Measurements from ENCODE around the gene LCN1. TPM values are rescaled to one million over a fixed set of nuclear protein-coding genes. Genes with fewer than 3 reads are reported as not detected.

Gene LCN1
- total RNA-seq, 4 donors from 2014 or later: not detected

GRCh38 chr9:135573124-135573523 is 51.9 kb downstream of the LCN1 start:
- Histone ChIP-seq H3K4me1 (no peaks in the 10 kb centered on the region), H3K27me3 (peaks cover 0 to 28% (median 0%) of the 10 kb centered on the region in 4 donors), H3K9me3 (peaks cover 0 to 4% (median 0%) of the 10 kb centered on the region in 3 donors), H3K27ac (no peak overlapping the region), H3K4me3 (no peak overlapping the region), H3K36me3 (no peaks in the 10 kb centered on the region)
- intact Hi-C loops (cut with DNase I): no loop called here
- no peak for DNase-seq
- TF ChIP-seq, protein P1, sequence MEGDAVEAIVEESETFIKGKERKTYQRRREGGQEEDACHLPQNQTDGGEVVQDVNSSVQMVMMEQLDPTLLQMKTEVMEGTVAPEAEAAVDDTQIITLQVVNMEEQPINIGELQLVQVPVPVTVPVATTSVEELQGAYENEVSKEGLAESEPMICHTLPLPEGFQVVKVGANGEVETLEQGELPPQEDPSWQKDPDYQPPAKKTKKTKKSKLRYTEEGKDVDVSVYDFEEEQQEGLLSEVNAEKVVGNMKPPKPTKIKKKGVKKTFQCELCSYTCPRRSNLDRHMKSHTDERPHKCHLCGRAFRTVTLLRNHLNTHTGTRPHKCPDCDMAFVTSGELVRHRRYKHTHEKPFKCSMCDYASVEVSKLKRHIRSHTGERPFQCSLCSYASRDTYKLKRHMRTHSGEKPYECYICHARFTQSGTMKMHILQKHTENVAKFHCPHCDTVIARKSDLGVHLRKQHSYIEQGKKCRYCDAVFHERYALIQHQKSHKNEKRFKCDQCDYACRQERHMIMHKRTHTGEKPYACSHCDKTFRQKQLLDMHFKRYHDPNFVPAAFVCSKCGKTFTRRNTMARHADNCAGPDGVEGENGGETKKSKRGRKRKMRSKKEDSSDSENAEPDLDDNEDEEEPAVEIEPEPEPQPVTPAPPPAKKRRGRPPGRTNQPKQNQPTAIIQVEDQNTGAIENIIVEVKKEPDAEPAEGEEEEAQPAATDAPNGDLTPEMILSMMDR (IDR thresholded peaks at IDR 0.05): no peak
- TF ChIP-seq POLR2A (IDR thresholded peaks at IDR 0.05): no peak
- 75 to 84% methylated on average over 1 of the region's 1 CpG for WGBS, 2 donors

DNA sequence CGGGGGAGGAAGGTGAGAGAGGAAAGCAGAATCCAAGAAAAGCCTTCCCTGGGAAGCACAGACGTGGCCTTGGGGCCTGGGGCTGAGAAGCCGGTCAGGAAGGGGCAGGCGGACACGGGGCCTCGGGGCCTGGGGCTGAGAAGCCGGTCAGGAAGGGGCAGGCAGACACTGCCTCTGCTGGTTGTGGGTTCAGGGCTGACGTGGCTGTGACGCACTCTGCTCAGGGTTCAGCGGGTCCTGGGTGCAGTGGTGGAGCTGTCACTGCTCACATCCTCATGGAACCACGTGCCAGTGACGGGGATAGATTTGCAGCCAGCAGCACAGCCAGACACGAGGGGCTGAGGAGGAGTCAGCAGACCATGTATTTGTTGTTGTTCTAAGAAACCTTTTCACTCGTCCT is 53.1 kb downstream of the LCN1 start:
- intact Hi-C loops (cut with DNase I): no loop called here
- Histone ChIP-seq H3K27ac (no peak overlapping the region), H3K4me1 (no peaks in the 10 kb centered on the region), H3K36me3 (no peaks in the 10 kb centered on the region), H3K27me3 (peaks cover 0 to 23% (median 0%) of the 10 kb centered on the region in 4 donors), H3K9me3 (no peaks in the 10 kb centered on the region), H3K4me3 (no peak overlapping the region)
- WGBS, 2 donors: 58 to 61% methylated on average over 7 to 10 of the region's 14 CpGs
- TF ChIP-seq, protein P1 (IDR thresholded peaks at IDR 0.05): no peak
- no peak for TF ChIP-seq POLR2A (IDR thresholded peaks at IDR 0.05)
- no peak for DNase-seq

- WGBS, 2 donors: 83 to 97% methylated on average over 1 to 5 of the region's 15 CpGs
- intact Hi-C loops (cut with DNase I): no loop called here
- no peak overlapping the region for H3K4me3 ChIP-seq
- H3K27ac ChIP-seq: no peak overlapping the region
- TF ChIP-seq, protein P1 (IDR thresholded peaks at IDR 0.05): no peak
- TF ChIP-seq POLR2A (IDR thresholded peaks at IDR 0.05): no peak
- no peaks in the 10 kb centered on the region for H3K4me1 ChIP-seq
- H3K27me3 ChIP-seq: peaks cover 0 to 27% (median 0%) of the 10 kb centered on the region in 4 donors
- no peak for DNase-seq
- H3K9me3 ChIP-seq: no peaks in the 10 kb centered on the region
- no peaks in the 10 kb centered on the region for H3K36me3 ChIP-seq
Observed at GRCh38 chr9:135574943-135575342, 53.7 kb downstream of the LCN1 start.

Other genes starting within 250 kb of the LCN1 start
- gene PPP1R26, start 41.7 kb upstream of the LCN1 start, total RNA-seq: 10 to 100 TPM in 1 of 4 donors, 1 to 10 TPM in 3; 5.4 to 10.9 (median 8.3) TPM
- 10 to 100 TPM; 18.2 to 39.5 (median 31.8) TPM for gene MRPS2, start 20.8 kb upstream of the LCN1 start, total RNA-seq
- not detected for gene OBP2A, start 24.7 kb downstream of the LCN1 start, total RNA-seq
- not detected for gene PAEP, start 40.3 kb downstream of the LCN1 start, total RNA-seq
- not detected for gene GLT6D1, start 118.1 kb downstream of the LCN1 start, total RNA-seq
- gene LCN9, start 141.9 kb downstream of the LCN1 start, total RNA-seq: not detected
- gene SOHLH1, start 178.0 kb downstream of the LCN1 start, total RNA-seq: not detected
- gene KCNT1, start 180.7 kb downstream of the LCN1 start, total RNA-seq: under 1 TPM in 1 of 4 donors, not detected in 3; 0.09 TPM

Data from esophagus squamous epithelium (tissue), 5 donors.